Upper lobe of right lung (tissue), 1 donor: ENCODE results near the gene NCAPD3. TPM values are rescaled to one million over a fixed set of nuclear protein-coding genes. Genes with fewer than 3 reads are reported as not detected.

Source experiments
- ATAC-seq: fragments of 200-7000 bp; cut with Tn5 transposase; one replicate; pipeline ENCODE4 v1.9.1; 2020; ENCODE audit warnings: mild to moderate bottlenecking, moderate library complexity
- DNase-seq: peaks from one replicate; pipeline ENCODE4 v3.0.0-alpha.2; 2020
- H3K27ac ChIP-seq: fragments of 200-600 bp; one replicate; pipeline ENCODE4 v1.8.0; 2022
- H3K27me3 ChIP-seq: fragments of 200-600 bp; one replicate; pipeline ENCODE4 v1.8.0; 2022; ENCODE audit warnings: mild to moderate bottlenecking
- H3K36me3 ChIP-seq: fragments of 200-600 bp; one replicate; pipeline ENCODE4 v1.8.0; 2022
- H3K4me1 ChIP-seq: fragments of 200-600 bp; one replicate; pipeline ENCODE4 v1.8.0; 2022
- H3K4me3 ChIP-seq: fragments of 200-600 bp; one replicate; pipeline ENCODE4 v1.8.0; 2022; ENCODE audit warnings: mild to moderate bottlenecking
- H3K9me3 ChIP-seq: fragments of 200-600 bp; one replicate; pipeline ENCODE4 v1.8.0; 2022
- CTCF ChIP-seq: fragments of 200-600 bp; IDR thresholded peaks from one replicate; pipeline ENCODE4 v1.8.0; 2022; ENCODE audit warnings: antibody characterized with exemption
- intact Hi-C: fragments of 100-400 bp; cut with DNase I; formaldehyde crosslinking; loops from one replicate; pipeline ENCODE4 v1.11.0; 2022
- total RNA-seq: library from RNA; stranded (reverse); fragmentation: NEBNext Ultra II Directional; extraction: Animal tissue kit (Norgen Biotek cat#: 25700); gene quantifications from one replicate; pipeline ENCODE4 v1.2.1, GENCODE V29; 2021
- donor health status: DM: no; HTN: yes; CAD: no; lungs with severe emphysema.

The NCAPD3 gene
- total RNA-seq, 1 donor from 2014 or later, result 17.3 TPM

GRCh38 chr11:134229126-134229790 is 5.5 kb upstream of the NCAPD3 start:
- H3K36me3 ChIP-seq, result no peaks in the 10 kb centered on the region
- H3K4me3 ChIP-seq, result no peak overlapping the region
- no peak for DNase-seq
- intact Hi-C loops, result no loop called here
- no peak for ATAC-seq
- no peak for TF ChIP-seq CTCF
- no peak overlapping the region for H3K27ac ChIP-seq
- peaks cover 56% of the 10 kb centered on the region for H3K4me1 ChIP-seq
- H3K27me3 ChIP-seq, result no peaks in the 10 kb centered on the region
- no peaks in the 10 kb centered on the region for H3K9me3 ChIP-seq

- DNase-seq (no peak), ATAC-seq (no peak)
- Histone ChIP-seq H3K27ac (no peak overlapping the region), H3K36me3 (no peaks in the 10 kb centered on the region), H3K27me3 (no peaks in the 10 kb centered on the region), H3K4me3 (no peak overlapping the region), H3K4me1 (peaks cover 56% of the 10 kb centered on the region), H3K9me3 (no peaks in the 10 kb centered on the region)
- no peak for TF ChIP-seq CTCF
- intact Hi-C loops, result no loop called here
These were observed 4.9 kb upstream of the NCAPD3 start for GRCh38 chr11:134228625-134229024.

DNA sequence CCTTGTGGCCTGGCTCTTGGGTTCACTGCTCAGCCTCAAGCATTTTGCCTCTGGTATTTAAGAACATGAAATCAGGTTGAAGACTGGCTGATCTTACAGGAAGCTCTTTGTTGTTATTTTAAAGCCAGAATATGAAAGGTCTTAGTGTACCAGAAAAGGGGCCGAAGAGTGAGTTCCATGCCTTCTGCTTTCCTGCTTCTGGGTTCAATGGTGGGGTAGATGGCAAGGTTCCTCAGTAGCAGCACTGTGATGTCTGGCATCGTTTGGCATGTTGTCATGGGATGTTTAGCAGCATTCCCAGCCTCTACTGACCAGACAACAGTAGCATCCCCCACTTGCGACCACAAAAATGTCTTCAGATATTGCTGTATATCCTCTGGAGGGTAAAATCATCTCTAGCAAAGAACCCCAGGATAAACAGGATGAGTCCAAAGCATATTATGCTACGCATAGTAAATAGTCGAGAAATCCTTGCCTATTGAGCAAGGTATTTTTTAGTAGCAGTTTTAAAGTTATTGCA is 3.1 kb upstream of the NCAPD3 start:
- no peaks in the 10 kb centered on the region for H3K27me3 ChIP-seq
- H3K4me1 ChIP-seq, result peaks cover 51% of the 10 kb centered on the region
- ATAC-seq, result no peak
- no peak for TF ChIP-seq CTCF
- intact Hi-C loops, result no loop called here
- no peak overlapping the region for H3K27ac ChIP-seq
- H3K36me3 ChIP-seq, result no peaks in the 10 kb centered on the region
- no peak overlapping the region for H3K4me3 ChIP-seq
- H3K9me3 ChIP-seq, result no peaks in the 10 kb centered on the region
- no peak for DNase-seq

DNA sequence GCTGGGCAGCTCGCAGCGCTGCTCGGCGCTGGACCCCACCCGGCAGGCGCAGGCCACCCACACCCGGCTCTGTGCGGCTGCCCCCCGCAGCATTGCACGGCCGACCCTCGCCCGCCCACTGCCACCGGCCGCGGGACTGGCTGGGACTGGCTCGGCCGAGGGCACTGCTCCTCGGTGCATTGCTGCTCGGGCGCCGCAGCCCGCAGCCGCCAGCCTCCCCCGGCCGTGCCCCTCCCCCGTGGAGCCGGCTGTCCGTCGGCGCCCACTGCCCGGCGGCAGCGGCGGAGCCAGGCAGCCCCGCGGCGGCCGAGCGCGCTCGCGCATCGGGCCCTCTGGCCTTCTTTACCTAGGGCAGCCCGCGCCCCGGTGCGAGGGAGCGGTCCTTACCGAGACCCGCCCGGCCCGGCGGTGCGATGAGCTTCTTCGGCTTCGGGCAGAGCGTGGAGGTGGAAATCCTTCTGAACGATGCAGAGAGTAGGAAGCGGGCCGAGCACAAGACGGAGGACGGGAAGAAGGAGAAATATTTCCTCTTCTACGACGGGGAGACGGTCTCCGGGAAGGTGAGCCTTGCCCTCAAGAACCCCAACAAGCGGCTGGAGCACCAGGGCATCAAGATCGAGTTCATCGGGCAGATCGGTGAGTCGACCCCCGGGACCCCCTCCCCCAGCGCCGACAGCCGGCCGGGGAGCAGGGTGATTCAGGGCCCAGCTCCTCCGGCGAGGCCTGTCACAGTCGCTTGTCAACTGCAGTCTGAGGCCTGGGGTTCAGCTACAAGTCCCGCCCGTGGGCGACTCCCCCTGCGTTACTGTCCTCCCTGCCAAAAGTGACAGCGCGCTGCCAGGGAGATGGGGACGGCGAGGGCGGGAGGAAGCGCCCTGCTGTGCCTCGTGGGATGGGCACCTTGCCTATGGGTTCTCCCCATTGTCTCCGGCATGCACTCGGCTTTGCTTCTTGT is 1.2 kb upstream of the NCAPD3 start:
- ATAC-seq, result peak; percentile 66
- TF ChIP-seq CTCF, result no peak
- peak; percentile 80 for DNase-seq
- intact Hi-C loops, result no loop called here
- Histone ChIP-seq H3K4me3 (peak overlapping the region; percentile 86), H3K27ac (peak overlapping the region; percentile 91), H3K36me3 (no peaks in the 10 kb centered on the region), H3K9me3 (no peaks in the 10 kb centered on the region), H3K27me3 (no peaks in the 10 kb centered on the region), H3K4me1 (peaks cover 36% of the 10 kb centered on the region)

GRCh38 chr11:134223121-134223520 is 646 bp downstream of the NCAPD3 start:
- H3K4me3 ChIP-seq, result peak overlapping the region; percentile 86
- peaks cover 28% of the 10 kb centered on the region for H3K4me1 ChIP-seq
- H3K9me3 ChIP-seq, result no peaks in the 10 kb centered on the region
- no peak overlapping the region for H3K27ac ChIP-seq
- ATAC-seq, result no peak
- intact Hi-C loops, result no loop called here
- peaks cover 13% of the 10 kb centered on the region for H3K36me3 ChIP-seq
- H3K27me3 ChIP-seq, result no peaks in the 10 kb centered on the region
- DNase-seq, result no peak
- no peak for TF ChIP-seq CTCF
